GM21786 (cell line): Measurements from ENCODE around the gene WNT6.
"Not testable (repeated sequence)": the region's sequence is repeated elsewhere in the genome, so short reads cannot be mapped to it uniquely, and the experiment has no call there.

Experiments used
- ATAC-seq: cut with Tn5 transposase; IDR thresholded peaks from one replicate; pipeline ENCODE4 v1.9.1; 2021; ENCODE audit not compliant: unreplicated experiment

WNT6 gene

DNA sequence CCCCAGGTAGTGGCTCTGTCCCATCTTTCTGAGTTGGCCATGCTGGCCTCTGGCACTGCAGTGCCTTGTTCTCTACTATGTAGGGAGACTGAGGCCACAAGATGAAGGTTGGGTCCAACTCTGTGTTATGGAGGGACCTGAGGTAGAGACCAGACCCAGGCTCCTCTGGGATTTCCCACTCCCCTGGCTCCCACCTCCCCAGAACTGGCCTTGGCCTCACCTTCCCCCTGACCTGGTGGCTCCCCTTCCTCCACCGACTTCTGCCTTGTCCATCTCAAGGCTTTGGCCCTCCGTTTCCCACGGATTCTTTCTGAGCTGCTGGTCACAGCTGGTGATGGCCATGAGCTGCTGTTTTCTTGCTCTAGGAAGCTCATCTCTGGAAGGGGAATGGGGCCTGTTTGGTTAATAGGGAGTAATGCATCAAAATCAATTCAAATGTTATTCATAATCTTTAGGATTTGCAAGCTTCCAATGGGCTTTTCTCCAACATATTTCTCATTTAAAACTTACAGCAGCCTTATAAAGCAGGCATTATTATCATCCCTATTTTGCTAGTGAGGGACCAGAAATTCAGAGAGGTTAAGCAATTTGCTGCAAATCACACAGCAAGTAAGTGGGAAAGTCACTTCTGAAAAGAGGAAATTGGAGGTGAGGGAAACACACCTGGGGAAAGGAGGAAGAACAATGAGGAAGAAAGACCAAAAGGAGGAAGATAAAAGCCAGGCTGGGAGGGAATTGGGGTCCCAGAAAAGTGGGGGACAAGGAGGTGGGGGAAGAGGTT, 28.9 kb upstream of the WNT6 start:
- no peak for ATAC-seq

GRCh38 chr2:218831378-218831990, 28.1 kb upstream of the WNT6 start, which contains the start of gene PRKAG3:
Gene PRKAG3, minus strand, starts transcription at chr2:218831803.
- no peak for ATAC-seq

DNA sequence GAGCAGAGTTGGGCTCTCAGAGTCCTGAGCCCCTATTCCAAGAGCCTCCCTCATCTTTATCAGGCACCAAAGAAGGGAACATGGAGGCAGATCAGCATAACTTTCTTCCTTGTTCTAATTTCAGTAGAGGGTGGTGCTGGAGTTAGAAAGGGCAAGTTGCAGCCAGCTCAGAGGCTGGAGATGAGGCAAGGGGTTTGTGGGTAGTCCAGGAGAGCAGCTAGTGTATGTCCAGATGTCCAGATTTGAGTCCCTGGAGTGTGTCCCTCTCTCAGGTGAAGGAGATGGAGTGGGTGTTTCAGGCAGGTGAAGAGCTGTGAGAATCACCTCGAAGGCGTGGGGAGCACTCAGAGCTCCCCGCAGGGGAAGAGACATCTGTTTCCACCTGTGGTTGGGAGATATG, 27.5 kb upstream of the WNT6 start:
- no peak for ATAC-seq

DNA sequence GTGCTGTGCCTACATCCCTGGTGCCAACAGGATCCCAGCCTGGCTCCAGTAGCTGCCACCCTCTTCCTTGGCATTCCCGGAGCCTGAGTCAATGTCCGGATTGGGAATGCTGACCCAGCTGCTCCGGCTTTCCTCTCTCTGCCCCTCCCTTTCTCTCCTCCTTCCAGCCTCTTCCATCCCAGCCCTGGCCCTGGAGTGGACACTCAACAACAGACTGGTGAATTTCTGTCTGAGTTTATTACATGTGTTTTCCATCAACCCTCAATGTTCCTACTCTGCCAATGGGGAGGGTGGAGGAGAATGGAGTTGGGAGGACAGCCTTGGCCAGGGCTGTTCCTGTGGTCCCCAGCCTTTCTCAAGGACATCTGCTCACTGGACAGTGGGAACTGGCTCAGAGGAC, 27.1 kb upstream of the WNT6 start:
- ATAC-seq: no peak

DNA sequence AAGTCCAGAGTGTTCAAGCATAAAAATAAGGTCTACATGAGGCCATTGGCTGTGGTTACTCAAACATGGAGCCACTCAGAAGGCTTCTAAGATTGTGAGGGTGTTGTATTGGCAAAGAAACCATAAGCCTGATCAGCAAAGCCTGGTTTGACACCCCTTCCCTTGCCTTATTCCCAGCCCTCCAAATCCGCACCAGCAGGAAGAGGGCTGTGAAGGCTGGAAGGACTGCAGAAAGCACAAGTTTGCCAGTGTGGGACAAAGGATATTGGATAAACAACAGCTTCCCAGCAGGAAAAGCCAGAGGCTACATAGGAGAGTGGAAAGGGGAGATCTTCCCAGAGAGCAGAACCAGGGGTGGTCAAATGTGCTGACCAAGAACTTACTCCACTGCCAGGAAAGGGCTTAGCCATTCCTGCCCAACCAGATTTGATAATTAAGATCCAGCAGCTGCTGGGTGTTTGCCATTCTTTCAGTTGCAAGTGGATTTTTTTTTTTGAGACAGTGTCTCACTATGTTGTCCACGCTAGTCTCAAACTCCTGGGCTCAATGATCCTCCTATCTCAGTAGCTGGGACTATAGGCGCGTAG, 26.5 kb upstream of the WNT6 start:
- ATAC-seq: no peak

GRCh38 chr2:218834685-218835084, 24.9 kb upstream of the WNT6 start:
- ATAC-seq: no peak

- ATAC-seq: no peak
These were observed 22.1 kb upstream of the WNT6 start for GRCh38 chr2:218837495-218837894.

- no peak for ATAC-seq
These were observed 20.2 kb upstream of the WNT6 start for GRCh38 chr2:218839430-218839829.

DNA sequence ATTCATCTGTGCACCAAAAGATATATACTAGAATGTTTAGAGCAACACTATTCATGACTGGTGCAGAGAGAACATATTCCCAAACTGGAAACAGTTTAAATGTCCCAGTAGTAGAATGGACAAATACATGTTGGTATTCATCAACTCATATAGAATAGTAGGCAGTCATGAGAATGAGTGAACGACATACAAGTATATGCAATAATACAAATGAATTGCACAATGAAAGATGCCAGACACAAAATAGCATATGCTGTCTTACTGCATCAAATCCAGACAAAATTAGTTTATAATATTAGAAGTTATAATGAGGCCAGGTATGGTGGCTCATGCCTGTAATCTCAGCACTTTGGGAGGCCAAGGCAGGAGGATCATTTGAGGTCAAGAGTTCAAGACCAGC, 19.7 kb upstream of the WNT6 start:
- no peak for ATAC-seq

- not testable (repeated sequence) for ATAC-seq
These were observed 15.3 kb upstream of the WNT6 start for GRCh38 chr2:218844334-218844733.

- not testable (repeated sequence) for ATAC-seq
These were observed 12.6 kb upstream of the WNT6 start for GRCh38 chr2:218846963-218847362.

- ATAC-seq: no peak
These were observed 9.9 kb upstream of the WNT6 start for GRCh38 chr2:218849721-218850120.

- ATAC-seq: no peak
These were observed 8.8 kb upstream of the WNT6 start for GRCh38 chr2:218850796-218851195.

DNA sequence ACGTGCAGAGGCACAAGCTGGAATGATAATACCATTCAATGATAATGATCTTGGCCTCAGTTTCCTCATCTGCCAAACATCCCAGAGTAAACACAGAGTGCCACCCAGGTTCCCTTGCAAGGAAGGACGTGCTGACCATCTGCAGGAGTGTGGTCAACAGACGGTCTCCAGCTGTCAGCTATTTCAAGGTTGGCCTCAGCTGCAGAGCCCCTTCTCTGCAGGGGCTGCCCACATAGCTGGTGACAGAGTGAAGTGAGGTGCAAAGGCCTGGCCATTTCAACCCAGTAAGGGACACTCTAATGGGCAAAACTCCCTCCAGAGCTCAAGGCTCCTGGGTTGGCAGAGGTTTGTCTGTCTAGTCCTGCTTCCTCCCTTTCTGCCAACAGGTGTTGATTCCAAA, 8.3 kb upstream of the WNT6 start:
- ATAC-seq: no peak

DNA sequence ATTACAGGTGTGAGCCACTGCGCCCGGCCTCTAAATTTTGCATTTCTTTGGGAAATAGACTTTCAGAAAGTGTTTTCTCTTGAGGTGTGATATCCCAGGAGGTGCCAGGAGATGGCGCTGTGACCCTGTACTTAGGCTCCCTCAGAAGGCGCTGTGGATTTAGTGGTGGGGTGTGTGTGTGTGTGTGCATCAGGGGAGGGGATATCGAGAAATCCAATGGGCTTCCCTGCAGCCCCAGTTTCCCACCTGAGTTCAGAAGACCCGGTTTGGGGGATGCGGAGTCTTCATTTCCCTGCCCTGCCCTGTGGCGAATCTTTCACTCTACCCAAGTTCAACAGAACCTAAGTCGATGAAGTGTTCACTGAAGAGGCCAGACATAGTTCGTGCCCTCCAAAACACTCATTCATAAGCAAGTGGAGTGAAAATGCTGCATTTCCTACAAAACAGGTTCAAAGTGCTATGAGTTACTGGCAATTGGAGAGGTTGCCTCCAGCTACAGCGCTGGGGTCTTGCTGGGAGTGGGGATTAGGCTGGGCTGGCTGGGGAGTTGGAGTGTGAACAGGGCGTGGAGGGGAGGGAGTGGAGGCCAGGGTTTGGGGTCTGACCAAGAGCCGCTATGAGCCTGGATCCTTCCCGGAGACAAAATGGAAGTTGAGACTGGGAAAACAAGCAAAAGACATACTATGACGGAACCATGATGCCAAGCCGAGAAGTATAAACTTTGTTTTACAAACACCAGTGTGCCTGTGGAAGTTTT, 6.5 kb upstream of the WNT6 start:
- peak; percentile 58 for ATAC-seq

GRCh38 chr2:218853766-218854165, 5.8 kb upstream of the WNT6 start:
- ATAC-seq: no peak

DNA sequence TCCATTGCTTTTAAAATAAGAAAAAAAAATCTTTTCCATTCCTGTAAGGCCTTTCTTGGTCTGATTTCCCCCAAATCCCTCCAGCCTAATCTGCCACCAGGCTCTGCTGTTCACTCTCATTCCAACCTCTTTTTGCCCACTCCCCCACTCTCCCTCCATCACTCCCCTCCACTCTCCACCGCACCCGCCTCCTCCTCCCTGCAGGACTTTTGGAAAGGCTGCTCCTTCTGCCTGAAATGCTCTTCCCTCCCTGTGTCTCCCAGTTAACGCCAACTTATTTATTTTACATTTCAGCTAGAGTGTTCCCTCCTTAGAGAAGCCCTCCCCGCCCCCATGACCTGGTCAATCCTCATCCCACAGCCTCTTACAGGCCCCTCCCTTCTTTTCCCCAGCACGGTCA, 4.7 kb upstream of the WNT6 start:
- no peak for ATAC-seq

GRCh38 chr2:218855305-218856166, 4.1 kb upstream of the WNT6 start:
- ATAC-seq: no peak

DNA sequence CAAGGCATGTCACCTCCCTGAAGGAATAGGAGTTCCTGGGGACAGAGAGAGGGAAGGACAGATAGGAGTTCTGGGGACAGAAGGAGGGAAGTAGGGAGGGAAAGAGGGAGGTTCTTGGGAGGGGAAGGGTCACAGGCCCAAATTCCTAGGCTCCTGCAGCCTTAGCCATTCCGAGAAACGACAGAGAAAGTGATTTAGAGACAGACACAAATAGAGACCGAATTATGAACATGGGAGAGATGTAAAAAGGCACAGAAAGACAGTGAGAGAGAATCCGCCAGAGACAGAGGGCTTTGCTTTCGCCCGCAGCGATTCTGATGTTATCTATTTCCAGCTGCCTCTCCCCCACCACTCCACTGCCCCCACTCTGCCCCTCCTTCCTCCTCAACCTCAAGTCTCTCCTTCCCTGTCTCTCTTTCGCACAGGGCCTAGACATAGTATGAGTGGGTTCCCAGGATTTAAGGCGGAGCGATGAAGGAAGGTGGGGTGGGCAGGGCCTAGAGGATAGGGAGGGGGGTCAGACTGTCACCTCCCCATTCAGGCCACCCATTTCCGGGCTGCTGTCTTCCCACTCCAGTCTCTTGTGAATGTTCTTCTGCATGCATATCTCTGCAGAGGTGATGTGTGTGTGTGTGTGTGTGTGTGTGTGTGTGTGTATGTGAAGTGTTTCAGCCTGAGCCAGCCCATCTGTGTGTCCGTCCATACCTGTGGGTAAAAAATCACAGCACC, 3.3 kb upstream of the WNT6 start:
- ATAC-seq: no peak

DNA sequence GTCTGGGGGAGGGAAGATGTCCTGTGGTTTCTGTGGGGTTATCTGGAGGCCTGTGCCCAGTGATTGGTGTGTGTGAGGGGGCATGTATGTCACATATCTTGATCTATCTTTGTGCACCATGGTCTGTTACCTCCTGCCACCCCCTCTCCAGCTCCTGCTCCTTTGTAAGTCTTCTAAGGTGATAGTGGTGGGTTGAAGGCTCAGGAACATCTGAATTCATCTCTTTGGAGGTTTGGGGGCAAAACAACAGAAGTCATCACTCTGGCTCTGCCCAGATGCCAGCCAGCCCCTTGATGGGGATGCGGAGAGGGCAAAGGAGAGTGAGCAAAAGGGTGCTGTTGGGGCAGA, 2.7 kb upstream of the WNT6 start:
- ATAC-seq: no peak
